ENCODE results near the gene CCDC107.

DNA sequence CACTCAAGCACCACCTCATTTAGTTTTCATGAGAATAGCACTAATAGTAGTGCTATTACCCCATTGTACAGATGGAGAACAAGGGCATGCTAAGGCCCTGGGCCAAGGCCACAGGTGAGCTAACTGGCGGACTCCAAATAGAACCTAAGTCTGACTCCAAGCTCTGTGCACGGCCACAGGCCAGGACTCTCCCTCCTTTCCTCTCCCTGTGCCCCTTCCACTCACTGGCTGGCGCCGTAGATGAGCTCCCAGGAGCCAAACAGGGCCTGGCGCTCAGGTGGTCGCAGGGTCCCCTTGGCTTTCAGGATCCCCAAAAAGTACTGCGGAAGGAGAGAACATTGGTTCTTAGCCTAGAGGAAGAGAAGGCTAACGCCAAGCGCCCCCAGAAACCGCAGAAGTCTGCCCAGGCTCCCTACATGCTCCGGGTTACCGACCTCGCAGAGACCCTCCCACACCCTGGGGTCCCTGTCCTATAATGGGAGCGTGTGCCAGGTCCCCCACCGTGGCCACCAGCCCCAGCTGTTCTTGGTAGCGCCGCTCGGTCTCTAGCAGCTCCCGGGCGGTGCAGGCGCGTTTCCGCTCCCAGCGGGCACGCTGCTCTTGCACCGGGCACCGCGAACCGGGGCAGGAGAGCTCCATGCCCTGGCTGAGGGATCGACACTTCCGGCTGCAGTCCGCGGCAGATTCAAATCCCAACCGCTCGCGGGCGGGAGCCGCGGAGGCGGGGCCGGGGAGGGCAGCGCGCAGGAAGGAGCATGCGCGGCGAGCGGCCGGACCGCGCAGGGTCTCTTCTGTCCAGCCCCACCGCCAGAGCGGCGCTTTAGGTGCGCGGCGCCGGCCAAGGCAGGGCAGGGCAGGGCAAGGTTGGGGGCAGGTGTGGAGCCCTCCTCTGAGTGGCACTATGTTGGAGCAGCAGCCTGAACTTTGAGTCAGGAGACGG is 6.7 kb downstream of the CCDC107 start, which contains the start of gene ARHGEF39:
- TF ChIP-seq POLR2A (IDR thresholded peaks at IDR 0.05; ENCODE audit: low read depth) (no peak), CTCF (IDR thresholded peaks at IDR 0.05) (peak in 1 of 3 experiments; percentile 22), POLR2AphosphoS5 (IDR thresholded peaks at IDR 0.05) (peak in 1 of 2 donors; percentile 87), EP300 (IDR thresholded peaks at IDR 0.05) (no peak)
